AG04449 (cell line): ENCODE data around the gene STK38L.

Experiments
- CTCF ChIA-PET: fragments of 350-600 bp; formaldehyde crosslinking; extraction: SDS; loops from one replicate; lab custom pipeline; 2021; ENCODE audit warnings: antibody characterized with exemption; lab: Yijun Ruan, JAX
- POLR2A ChIA-PET: fragments of 400-600, 350-600 bp; formaldehyde crosslinking; extraction: SDS; loops from one replicate; lab custom pipeline; 2020; ENCODE audit warnings: antibody characterized with exemption, inconsistent platforms; lab: Yijun Ruan, JAX
- DNase-seq: peaks from one replicate; pipeline ENCODE4 v3.0.0-alpha.2; 2010; ENCODE audit warnings: low read depth, low spot score
- H3K4me3 ChIP-seq: 2 replicates; pipeline ENCODE4 v1.5.1; 2011; ENCODE audit warnings: low read depth, mild to moderate bottlenecking, control low read depth, low read length
- CTCF ChIP-seq: IDR thresholded peaks from one replicate; pipeline ENCODE4 v1.5.1; 2011; ENCODE audit warnings: mild to moderate bottlenecking, moderate library complexity, low read length, control low read depth, inconsistent platforms; ENCODE audit not compliant: insufficient read depth; ENCODE audit errors: missing control alignments

STK38L gene

DNA sequence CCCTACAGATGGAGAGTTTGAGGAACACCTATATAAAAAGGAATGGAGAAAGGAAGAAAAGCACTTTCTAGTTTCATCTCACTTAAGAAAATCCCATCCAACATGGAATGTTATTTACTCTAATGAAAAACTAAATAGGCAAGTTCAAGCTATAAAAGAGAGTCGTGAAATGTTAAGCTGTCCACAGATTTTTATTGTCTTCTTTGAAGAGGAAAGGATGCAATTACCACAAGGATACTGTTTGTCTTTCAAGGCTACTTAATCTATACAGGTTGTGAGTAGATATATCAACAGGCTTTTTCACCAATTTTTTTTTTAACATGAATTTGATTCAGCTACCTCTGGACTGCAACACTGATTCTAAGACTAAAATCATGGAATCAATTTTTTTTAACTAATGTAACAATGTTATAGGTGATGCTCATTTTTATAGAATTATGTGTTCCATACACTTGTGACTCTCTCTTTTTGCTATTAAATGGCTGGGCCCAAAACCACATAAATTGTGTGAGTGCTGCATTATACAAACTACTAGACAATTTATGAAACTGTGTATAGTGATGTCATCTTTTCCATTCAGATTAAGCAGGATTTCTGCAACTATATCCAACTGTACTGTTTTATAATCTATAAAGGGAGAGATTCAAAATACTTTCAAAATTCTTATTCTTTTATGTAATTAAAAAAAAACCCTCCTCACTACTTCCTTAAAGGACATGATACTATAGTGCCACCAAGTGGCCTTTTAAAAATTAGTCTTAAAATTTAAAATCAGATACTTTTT is 61.8 kb downstream of the STK38L start:
- DNase-seq = no peak
- H3K4me3 ChIP-seq = no peak overlapping the region
- CTCF ChIA-PET = interaction anchor here (0.6 to 9.5 kb wide), 50 partner anchors 9 to 473 kb away, joined by 3 to 230 read pairs (median 4); partner anchors contain the start of genes ITPR2, MED21, STK38L and TM7SF3
- POLR2A ChIA-PET = interaction anchor here (0.6 kb wide), 1 partner anchor 268 kb away, joined by 3 read pairs; no protein-coding TSS in a partner anchor
- peak; percentile 2 for TF ChIP-seq CTCF

GRCh38 chr12:27309293-27309994 is 65.4 kb downstream of the STK38L start:
- POLR2A ChIA-PET = no interaction called here
- no peak overlapping the region for H3K4me3 ChIP-seq
- DNase-seq = no peak
- no peak for TF ChIP-seq CTCF
- CTCF ChIA-PET = interaction anchor here (1.6 to 9.5 kb wide), 5 partner anchors 12 to 391 kb away, joined by 4 to 230 read pairs (median 45); partner anchors contain the start of genes MED21 and TM7SF3

GRCh38 chr12:27309995-27310315 is 65.9 kb downstream of the STK38L start:
- no peak for TF ChIP-seq CTCF

GRCh38 chr12:27316947-27317346 is 72.9 kb downstream of the STK38L start:
- TF ChIP-seq CTCF = no peak
- POLR2A ChIA-PET = no interaction called here

More at GRCh38 chr12:27309995-27310315, 65.9 kb downstream of the STK38L start:
- CTCF ChIA-PET = interaction anchor here (5.9 to 9.5 kb wide), 2 partner anchors 13 to 293 kb away, joined by 45 to 230 read pairs; partner anchors contain the start of genes MED21 and TM7SF3
- POLR2A ChIA-PET = no interaction called here
- no peak for DNase-seq
- no peak overlapping the region for H3K4me3 ChIP-seq

DNA sequence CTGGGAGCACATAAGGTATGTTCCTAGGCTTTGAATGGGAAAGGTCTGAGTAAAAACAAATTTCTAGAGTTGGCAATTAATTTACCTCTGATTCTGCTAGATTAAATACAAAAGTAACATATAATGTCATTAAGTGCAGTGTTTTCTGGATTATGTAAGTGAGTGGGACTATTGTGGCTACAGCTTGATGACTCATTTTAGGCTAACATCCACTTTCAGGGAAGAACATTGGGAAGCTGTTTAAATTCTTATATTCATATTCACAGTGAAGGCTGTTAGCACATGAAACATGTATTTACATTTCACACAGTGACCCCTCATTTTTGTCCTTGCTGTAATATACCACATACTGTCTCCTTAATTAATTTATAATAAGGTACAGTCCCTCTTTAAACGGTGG is 75.3 kb downstream of the STK38L start:
- no peak overlapping the region for H3K4me3 ChIP-seq
- POLR2A ChIA-PET = no interaction called here
- no peak for DNase-seq
- no peak for TF ChIP-seq CTCF
- CTCF ChIA-PET = interaction anchor here (0.7 to 2.7 kb wide), 4 partner anchors 17 to 434 kb away, joined by 3 to 19 read pairs (median 4); no protein-coding TSS in a partner anchor

More at GRCh38 chr12:27316947-27317346, 72.9 kb downstream of the STK38L start:
- CTCF ChIA-PET = interaction anchor here (4.9 kb wide), 1 partner anchor 12 kb away, joined by 40 read pairs; no protein-coding TSS in a partner anchor
- DNase-seq = no peak
- H3K4me3 ChIP-seq = no peak overlapping the region

- H3K4me3 ChIP-seq = no peak overlapping the region
- ChIA-PET POLR2A (no interaction called here), CTCF (interaction anchor here (0.6 to 2.7 kb wide), 5 partner anchors 11 to 435 kb away, joined by 3 to 19 read pairs (median 3); no protein-coding TSS in a partner anchor)
- no peak for TF ChIP-seq CTCF
- DNase-seq = no peak
These were observed 75.8 kb downstream of the STK38L start for GRCh38 chr12:27319848-27320247.
